Liver (tissue), 9 donors: ENCODE results near the gene TCERG1L. TPM values are rescaled to one million over a fixed set of nuclear protein-coding genes. Genes with fewer than 3 reads are reported as not detected.

Source experiments
- DNase-seq: peaks from one replicate; pipeline ENCODE4 v3.0.0-alpha.2; 2017; ENCODE audit warnings: low spot score
- H3K27ac ChIP-seq, 2 donors: one replicate each; pipeline ENCODE4 v1.7.0; 2013; ENCODE audit warnings: inconsistent platforms in 2 of 2, low read length in 2 of 2, control low read depth in 1 of 2, low read depth in 1 of 2, mild to moderate bottlenecking in 1 of 2
- H3K27me3 ChIP-seq, 4 donors: one replicate each; pipeline versions ENCODE4 v1.6.1 to v1.7.0; 2013; ENCODE audit warnings: low read length in 3 of 4, inconsistent platforms in 1 of 4, mild to moderate bottlenecking in 1 of 4, moderate library complexity in 1 of 4; ENCODE audit not compliant: control insufficient read depth in 4 of 4, insufficient read depth in 4 of 4
- H3K36me3 ChIP-seq, 4 donors: one replicate each; pipeline versions ENCODE4 v1.6.1 to v1.7.0; 2013; ENCODE audit warnings: low read length in 3 of 4, mild to moderate bottlenecking in 3 of 4, low read depth in 1 of 4, moderate library complexity in 1 of 4; ENCODE audit not compliant: control insufficient read depth in 4 of 4, insufficient read depth in 3 of 4
- H3K4me1 ChIP-seq, 4 donors: one replicate each; pipeline versions ENCODE4 v1.6.1 to v1.7.0; 2013; ENCODE audit warnings: low read length in 3 of 4, mild to moderate bottlenecking in 3 of 4, moderate library complexity in 1 of 4; ENCODE audit not compliant: control insufficient read depth in 4 of 4, insufficient read depth in 4 of 4
- H3K4me3 ChIP-seq, 3 donors: one replicate each; pipeline versions ENCODE4 v1.6.1 to v1.7.0; 2013; ENCODE audit warnings: low read length in 3 of 3, control low read depth in 1 of 3, low read depth in 1 of 3, mild to moderate bottlenecking in 1 of 3
- H3K9ac ChIP-seq, 2 donors: one replicate each; pipeline ENCODE4 v1.7.0; 2013; ENCODE audit warnings: low read length in 2 of 2, mild to moderate bottlenecking in 2 of 2, moderate library complexity in 2 of 2, control low read depth in 1 of 2, low read depth in 1 of 2
- H3K9me3 ChIP-seq, 4 donors: one replicate each; pipeline versions ENCODE4 v1.6.1 to v1.7.0; 2013; ENCODE audit warnings: low read length in 3 of 4; ENCODE audit not compliant: control insufficient read depth in 4 of 4
- EGR1 ChIP-seq, 2 donors: IDR thresholded peaks; 2 replicates each; pipeline ENCODE4 v1.6.1; 2016 to 2018; ENCODE audit warnings: antibody characterized with exemption in 2 of 2, low read depth in 2 of 2
- FOXA1 ChIP-seq: IDR thresholded peaks from 2 replicates; pipeline ENCODE4 v1.6.1; 2016; ENCODE audit warnings: antibody characterized with exemption
- FOXA2 ChIP-seq: IDR thresholded peaks from 2 replicates; pipeline ENCODE4 v1.6.1; 2016; ENCODE audit warnings: antibody characterized with exemption
- GABPA ChIP-seq, 2 donors: IDR thresholded peaks in 1 of 2; conservative IDR thresholded peaks in 1 of 2; 2 replicates each; pipeline ENCODE4 v1.6.1; 2016; ENCODE audit warnings: antibody characterized with exemption in 2 of 2, mild to moderate bottlenecking in 1 of 2, moderate library complexity in 1 of 2
- HNF4A ChIP-seq, 2 donors: conservative IDR thresholded peaks; 2 replicates each; pipeline ENCODE4 v1.6.1; 2016; ENCODE audit warnings: antibody characterized with exemption in 2 of 2, mild to moderate bottlenecking in 2 of 2
- HNF4G ChIP-seq: IDR thresholded peaks from 2 replicates; pipeline ENCODE4 v1.6.1; 2016; ENCODE audit warnings: antibody characterized with exemption
- JUND ChIP-seq, 2 donors: IDR thresholded peaks; 2 replicates each; pipeline ENCODE4 v1.6.1; 2016; ENCODE audit warnings: antibody characterized with exemption in 2 of 2
- NR2F2 ChIP-seq: IDR thresholded peaks from 2 replicates; pipeline ENCODE4 v1.6.1; 2016; ENCODE audit warnings: antibody characterized with exemption
- RAD21 ChIP-seq, 2 donors: IDR thresholded peaks; 2 replicates each; pipeline ENCODE4 v1.6.1; 2016; ENCODE audit warnings: antibody characterized with exemption in 2 of 2, mild to moderate bottlenecking in 2 of 2
- RXRA ChIP-seq, 2 donors: IDR thresholded peaks; 2 replicates each; pipeline ENCODE4 v1.6.1; 2017 to 2018; ENCODE audit warnings: antibody characterized with exemption in 2 of 2, mild to moderate bottlenecking in 1 of 2
- SP1 ChIP-seq: IDR thresholded peaks from 2 replicates; pipeline ENCODE4 v1.6.1; 2018; ENCODE audit warnings: antibody characterized with exemption, mild to moderate bottlenecking
- TAF1 ChIP-seq: conservative IDR thresholded peaks from 2 replicates; pipeline ENCODE4 v1.6.1; 2016; ENCODE audit warnings: antibody characterized with exemption, mild to moderate bottlenecking
- YY1 ChIP-seq: IDR thresholded peaks from 2 replicates; pipeline ENCODE4 v1.6.1; 2016; ENCODE audit warnings: antibody characterized with exemption, mild to moderate bottlenecking
- WGBS: extraction: QIAGEN DNeasy Blood & Tissue Kit; methylation state at CpG from one replicate; pipeline ENCODE4 v1.1.7; 2013; 5-methylcytosine and 5-hydroxymethylcytosine counted together
- polyA plus RNA-seq, 2 donors: library from polyadenylated mRNA; stranded (reverse) in 1 of 2; unstranded in 1 of 2; fragments of 200-250 nt in 1 of 2; fragments of >200 nt in 1 of 2; fragmentation: Nextera tagmentation in 1 of 2; extraction: Ambion mirVana in 1 of 2; gene quantifications; one replicate each; pipeline versions ENCODE4 v1.2.1 to v1.2.3, GENCODE V29; 2013 to 2015
- total RNA-seq, 2 donors: library from RNA; depleted of rRNA; stranded (reverse); fragments of >200 nt; gene quantifications; one replicate each; pipeline ENCODE4 v1.2.3, GENCODE V29; 2014
- TF ChIP-seq, protein P1 (sequence below): IDR thresholded peaks from 2 replicates; pipeline ENCODE4 v1.6.1; 2016; ENCODE audit warnings: antibody characterized with exemption
- TF ChIP-seq, protein P2 (sequence below): IDR thresholded peaks from 2 replicates; pipeline ENCODE4 v1.6.1; 2016; ENCODE audit warnings: antibody characterized with exemption
- TF ChIP-seq, protein P3 (sequence below): IDR thresholded peaks from 2 replicates; pipeline ENCODE4 v1.6.1; 2016; ENCODE audit warnings: antibody characterized with exemption
- TF ChIP-seq, protein P4 (sequence below): IDR thresholded peaks from 2 replicates; pipeline ENCODE4 v1.6.1; 2016; ENCODE audit warnings: antibody characterized with exemption, mild to moderate bottlenecking
- donor health status: healthy.
- donor health status: healthy.
- donor health status: healthy.
- donor health status: healthy.
- donor health status: healthy.

TCERG1L gene
- total and polyA plus RNA-seq, 4 donors: not detected

DNA sequence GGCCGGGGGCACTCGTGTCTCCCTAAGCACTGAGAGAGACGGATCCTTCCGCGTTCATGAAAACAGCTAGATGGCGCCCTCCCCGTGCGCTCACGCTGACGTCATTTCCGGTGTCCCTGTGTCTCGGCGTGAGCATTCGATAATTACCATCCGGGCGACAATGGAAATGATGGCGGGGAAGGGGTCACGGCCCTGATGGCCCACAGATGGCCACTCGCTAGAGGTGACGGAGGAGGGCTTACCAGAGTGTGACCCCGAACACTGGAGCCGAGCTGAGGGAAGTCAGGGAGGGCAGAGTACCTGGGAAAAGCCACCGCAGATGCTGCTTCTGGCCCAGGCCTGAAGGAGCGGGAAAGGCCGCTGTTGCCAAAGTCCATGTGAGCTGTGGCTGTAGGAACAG, 222.9 kb downstream of the TCERG1L start:
- no peak for TF ChIP-seq SP1
- no peak for TF ChIP-seq RAD21 (IDR thresholded peaks at IDR 0.05)
- TF ChIP-seq, protein P1, sequence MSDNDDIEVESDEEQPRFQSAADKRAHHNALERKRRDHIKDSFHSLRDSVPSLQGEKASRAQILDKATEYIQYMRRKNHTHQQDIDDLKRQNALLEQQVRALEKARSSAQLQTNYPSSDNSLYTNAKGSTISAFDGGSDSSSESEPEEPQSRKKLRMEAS: no peak
- TF ChIP-seq FOXA1: no peak
- TF ChIP-seq, protein P2, sequence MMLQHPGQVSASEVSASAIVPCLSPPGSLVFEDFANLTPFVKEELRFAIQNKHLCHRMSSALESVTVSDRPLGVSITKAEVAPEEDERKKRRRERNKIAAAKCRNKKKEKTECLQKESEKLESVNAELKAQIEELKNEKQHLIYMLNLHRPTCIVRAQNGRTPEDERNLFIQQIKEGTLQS: no peak
- no peak for TF ChIP-seq TAF1
- TF ChIP-seq GABPA (IDR thresholded peaks at IDR 0.05 in 1 of 2, conservative IDR thresholded peaks at IDR 0.05 in 1 of 2): no peak
- TF ChIP-seq YY1: no peak
- TF ChIP-seq, protein P3, sequence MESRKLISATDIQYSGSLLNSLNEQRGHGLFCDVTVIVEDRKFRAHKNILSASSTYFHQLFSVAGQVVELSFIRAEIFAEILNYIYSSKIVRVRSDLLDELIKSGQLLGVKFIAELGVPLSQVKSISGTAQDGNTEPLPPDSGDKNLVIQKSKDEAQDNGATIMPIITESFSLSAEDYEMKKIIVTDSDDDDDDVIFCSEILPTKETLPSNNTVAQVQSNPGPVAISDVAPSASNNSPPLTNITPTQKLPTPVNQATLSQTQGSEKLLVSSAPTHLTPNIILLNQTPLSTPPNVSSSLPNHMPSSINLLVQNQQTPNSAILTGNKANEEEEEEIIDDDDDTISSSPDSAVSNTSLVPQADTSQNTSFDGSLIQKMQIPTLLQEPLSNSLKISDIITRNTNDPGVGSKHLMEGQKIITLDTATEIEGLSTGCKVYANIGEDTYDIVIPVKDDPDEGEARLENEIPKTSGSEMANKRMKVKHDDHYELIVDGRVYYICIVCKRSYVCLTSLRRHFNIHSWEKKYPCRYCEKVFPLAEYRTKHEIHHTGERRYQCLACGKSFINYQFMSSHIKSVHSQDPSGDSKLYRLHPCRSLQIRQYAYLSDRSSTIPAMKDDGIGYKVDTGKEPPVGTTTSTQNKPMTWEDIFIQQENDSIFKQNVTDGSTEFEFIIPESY: no peak
- TF ChIP-seq FOXA2: no peak
- Histone ChIP-seq H3K9me3 (no peaks in the 10 kb centered on the region), H3K4me1 (no peaks in the 10 kb centered on the region), H3K4me3 (no peak overlapping the region), H3K36me3 (no peaks in the 10 kb centered on the region), H3K9ac (no peak overlapping the region), H3K27me3 (no peaks in the 10 kb centered on the region), H3K27ac (no peak overlapping the region)
- DNase-seq: no peak
- WGBS: 84% methylated on average over 25 of the region's 25 CpGs

DNA sequence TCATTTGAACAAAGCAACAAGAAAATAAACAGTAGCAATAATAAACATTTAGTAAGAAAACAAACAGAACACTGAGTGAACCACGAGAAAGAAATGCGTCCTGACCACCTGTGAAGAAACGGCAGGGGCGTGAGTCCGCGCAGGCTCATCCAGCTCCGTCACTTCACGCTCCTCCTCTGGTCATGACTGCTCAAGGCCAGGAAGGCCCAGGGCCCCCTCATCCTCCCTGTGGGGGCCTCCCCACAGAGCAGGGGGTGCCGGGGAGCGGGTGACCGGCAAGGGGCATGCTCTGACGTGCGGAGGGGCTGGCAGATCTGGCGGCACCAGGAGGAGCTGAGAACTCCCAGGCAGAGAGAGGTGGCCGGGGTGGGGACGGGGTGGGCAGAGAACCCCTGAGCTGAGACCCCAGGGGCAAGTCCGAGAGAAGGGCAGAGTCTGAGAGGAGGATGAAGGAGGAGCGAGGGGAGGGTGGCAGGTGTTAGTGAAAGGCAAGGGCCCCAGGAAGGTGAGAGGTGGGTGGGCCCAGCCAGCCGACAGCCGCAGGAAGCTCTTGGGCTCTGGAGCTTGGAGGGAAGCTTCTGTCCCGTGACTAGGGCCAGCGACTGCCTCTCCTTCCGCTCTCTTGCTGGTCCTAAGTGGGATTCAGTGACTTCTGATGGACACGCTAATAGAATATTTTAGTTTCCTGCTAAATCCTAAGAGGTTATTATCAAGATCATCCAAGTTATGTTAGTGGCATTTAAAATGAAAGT, 223.9 kb downstream of the TCERG1L start:
- 77% methylated on average over 24 of the region's 24 CpGs for WGBS
- TF ChIP-seq JUND (IDR thresholded peaks at IDR 0.05) (no peak), GABPA (IDR thresholded peaks at IDR 0.05 in 1 of 2, conservative IDR thresholded peaks at IDR 0.05 in 1 of 2) (no peak), YY1 (no peak)
- TF ChIP-seq, protein P1: no peak
- no peaks in the 10 kb centered on the region for H3K9me3 ChIP-seq
- no peaks in the 10 kb centered on the region for H3K4me1 ChIP-seq
- no peaks in the 10 kb centered on the region for H3K27me3 ChIP-seq
- no peak for DNase-seq
- H3K4me3 ChIP-seq: no peak overlapping the region
- no peak overlapping the region for H3K27ac ChIP-seq
- no peaks in the 10 kb centered on the region for H3K36me3 ChIP-seq
- H3K9ac ChIP-seq: no peak overlapping the region

DNA sequence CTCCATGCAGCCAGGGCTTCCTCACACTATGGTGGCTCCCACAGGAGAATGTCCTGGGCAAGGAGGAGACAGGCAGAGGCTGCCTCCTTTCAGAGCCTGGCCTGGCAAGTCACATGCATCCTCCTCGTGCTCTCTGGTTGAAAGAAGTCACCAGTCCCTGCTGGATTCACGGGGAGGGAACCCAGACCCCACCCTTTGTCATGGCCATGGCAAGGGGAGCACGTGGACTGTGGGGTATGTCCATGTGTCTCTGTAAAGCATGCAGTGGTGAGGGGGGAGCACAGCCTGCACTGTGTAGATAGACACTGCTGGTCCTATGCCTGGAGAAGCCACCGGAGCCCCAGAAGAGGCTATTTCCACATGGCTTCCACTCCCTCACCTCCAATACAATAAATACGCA, 225.0 kb downstream of the TCERG1L start:
- TF ChIP-seq TAF1 (no peak), HNF4A (conservative IDR thresholded peaks at IDR 0.05) (no peak), HNF4G (no peak), EGR1 (IDR thresholded peaks at IDR 0.05; ENCODE audit: low read depth in 2 of 2) (no peak), JUND (IDR thresholded peaks at IDR 0.05) (no peak), GABPA (IDR thresholded peaks at IDR 0.05 in 1 of 2, conservative IDR thresholded peaks at IDR 0.05 in 1 of 2) (no peak), NR2F2 (no peak), RAD21 (IDR thresholded peaks at IDR 0.05) (no peak), YY1 (no peak), RXRA (IDR thresholded peaks at IDR 0.05) (no peak)
- TF ChIP-seq, protein P1: no peak
- TF ChIP-seq, protein P4, sequence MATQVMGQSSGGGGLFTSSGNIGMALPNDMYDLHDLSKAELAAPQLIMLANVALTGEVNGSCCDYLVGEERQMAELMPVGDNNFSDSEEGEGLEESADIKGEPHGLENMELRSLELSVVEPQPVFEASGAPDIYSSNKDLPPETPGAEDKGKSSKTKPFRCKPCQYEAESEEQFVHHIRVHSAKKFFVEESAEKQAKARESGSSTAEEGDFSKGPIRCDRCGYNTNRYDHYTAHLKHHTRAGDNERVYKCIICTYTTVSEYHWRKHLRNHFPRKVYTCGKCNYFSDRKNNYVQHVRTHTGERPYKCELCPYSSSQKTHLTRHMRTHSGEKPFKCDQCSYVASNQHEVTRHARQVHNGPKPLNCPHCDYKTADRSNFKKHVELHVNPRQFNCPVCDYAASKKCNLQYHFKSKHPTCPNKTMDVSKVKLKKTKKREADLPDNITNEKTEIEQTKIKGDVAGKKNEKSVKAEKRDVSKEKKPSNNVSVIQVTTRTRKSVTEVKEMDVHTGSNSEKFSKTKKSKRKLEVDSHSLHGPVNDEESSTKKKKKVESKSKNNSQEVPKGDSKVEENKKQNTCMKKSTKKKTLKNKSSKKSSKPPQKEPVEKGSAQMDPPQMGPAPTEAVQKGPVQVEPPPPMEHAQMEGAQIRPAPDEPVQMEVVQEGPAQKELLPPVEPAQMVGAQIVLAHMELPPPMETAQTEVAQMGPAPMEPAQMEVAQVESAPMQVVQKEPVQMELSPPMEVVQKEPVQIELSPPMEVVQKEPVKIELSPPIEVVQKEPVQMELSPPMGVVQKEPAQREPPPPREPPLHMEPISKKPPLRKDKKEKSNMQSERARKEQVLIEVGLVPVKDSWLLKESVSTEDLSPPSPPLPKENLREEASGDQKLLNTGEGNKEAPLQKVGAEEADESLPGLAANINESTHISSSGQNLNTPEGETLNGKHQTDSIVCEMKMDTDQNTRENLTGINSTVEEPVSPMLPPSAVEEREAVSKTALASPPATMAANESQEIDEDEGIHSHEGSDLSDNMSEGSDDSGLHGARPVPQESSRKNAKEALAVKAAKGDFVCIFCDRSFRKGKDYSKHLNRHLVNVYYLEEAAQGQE: no peak
- Histone ChIP-seq H3K4me3 (no peak overlapping the region), H3K9me3 (no peaks in the 10 kb centered on the region), H3K4me1 (peaks cover 0 to 2% (median 0%) of the 10 kb centered on the region in 4 donors), H3K9ac (no peak overlapping the region), H3K27ac (no peak overlapping the region), H3K27me3 (no peaks in the 10 kb centered on the region), H3K36me3 (no peaks in the 10 kb centered on the region)
- WGBS: 73% methylated on average over 5 of the region's 5 CpGs
- no peak for DNase-seq
